IPS-18a (cell line): ENCODE results near the gene NUP133.
"Not testable (repeated sequence)": the region's sequence is repeated elsewhere in the genome, so short reads cannot be mapped to it uniquely, and the experiment has no call there.

Experiments used
- H3K27ac ChIP-seq: one replicate; pipeline ENCODE4 v1.5.1; 2013; ENCODE audit warnings: low read length
- H3K27me3 ChIP-seq: one replicate; pipeline ENCODE4 v1.6.1; 2013; ENCODE audit warnings: mild to moderate bottlenecking, low read length; ENCODE audit not compliant: control insufficient read depth, insufficient read depth
- H3K36me3 ChIP-seq: one replicate; pipeline ENCODE4 v1.6.1; 2013; ENCODE audit warnings: low read depth, low read length; ENCODE audit not compliant: control insufficient read depth
- H3K4me1 ChIP-seq: one replicate; pipeline ENCODE4 v1.6.1; 2013; ENCODE audit warnings: low read depth, low read length; ENCODE audit not compliant: control insufficient read depth
- H3K4me3 ChIP-seq: one replicate; pipeline ENCODE4 v1.5.1; 2013; ENCODE audit warnings: low read length
- H3K9ac ChIP-seq: one replicate; pipeline ENCODE4 v1.6.1; 2013; ENCODE audit warnings: mild to moderate bottlenecking, low read length, moderate library complexity
- H3K9me3 ChIP-seq: one replicate; pipeline ENCODE4 v1.6.1; 2013; ENCODE audit warnings: low read depth, low read length; ENCODE audit not compliant: control insufficient read depth

NUP133 gene

GRCh38 chr1:229394517-229394916, 113.6 kb downstream of the NUP133 start:
- H3K4me3 ChIP-seq, H3K9ac ChIP-seq, H3K27me3 ChIP-seq, H3K27ac ChIP-seq, H3K9me3 ChIP-seq, H3K36me3 ChIP-seq, H3K4me1 ChIP-seq: not testable (repeated sequence)

DNA sequence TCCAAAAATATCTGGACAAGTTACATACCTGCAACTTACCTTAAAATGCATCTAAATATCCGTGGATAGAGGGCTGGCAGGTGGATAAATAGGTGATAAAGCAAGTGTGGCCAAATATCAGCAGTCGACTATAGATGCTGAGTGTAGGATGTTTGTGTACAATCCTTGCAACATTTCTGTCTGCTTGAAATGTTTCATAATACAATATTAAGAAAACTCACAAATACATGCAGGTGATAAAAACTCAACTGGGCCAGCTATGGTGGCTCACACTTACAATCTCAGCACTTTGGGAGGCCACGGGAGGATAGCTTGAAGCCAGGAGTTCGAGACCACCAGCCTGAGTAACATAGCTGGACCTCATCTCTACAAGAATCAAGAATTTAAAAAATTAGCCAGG, 115.2 kb downstream of the NUP133 start:
- H3K9ac ChIP-seq: no peak overlapping the region
- H3K9me3 ChIP-seq: no peaks in the 10 kb centered on the region
- no peak overlapping the region for H3K27ac ChIP-seq
- H3K4me1 ChIP-seq: no peaks in the 10 kb centered on the region
- no peaks in the 10 kb centered on the region for H3K36me3 ChIP-seq
- peaks cover 3% of the 10 kb centered on the region for H3K27me3 ChIP-seq
- H3K4me3 ChIP-seq: no peak overlapping the region
